Right atrium auricular region (tissue), 2 donors: ENCODE data around the gene SND1. TPM values are rescaled to one million over a fixed set of nuclear protein-coding genes. Genes with fewer than 3 reads are reported as not detected.

Source experiments
- DNase-seq: peaks from one replicate; pipeline ENCODE4 v3.0.0-alpha.2; 2019; ENCODE audit warnings: low spot score
- H3K27ac ChIP-seq, 2 donors: fragments of 200-600 bp; sonication (generic); 1 replicate in 1 of 2; 2 replicates in 1 of 2; pipeline ENCODE4 v1.5.1; 2016 to 2019
- H3K27me3 ChIP-seq, 2 donors: fragments of 200-600 bp; sonication (generic); one replicate each; pipeline versions ENCODE4 v1.5.1 to v1.6.0; 2017 to 2019
- H3K36me3 ChIP-seq: fragments of 200-600 bp; sonication (generic); one replicate; pipeline ENCODE4 v1.5.1; 2016
- H3K4me1 ChIP-seq, 2 donors: fragments of 200-600 bp; sonication (generic); one replicate each; pipeline versions ENCODE4 v1.5.1 to v1.6.0; 2017 to 2019
- H3K4me3 ChIP-seq, 2 donors: fragments of 200-600 bp; sonication (generic); 1 replicate in 1 of 2; 2 replicates in 1 of 2; pipeline ENCODE4 v1.5.1; 2017 to 2019; ENCODE audit warnings: mild to moderate bottlenecking in 1 of 2, moderate library complexity in 1 of 2
- H3K9me3 ChIP-seq, 2 donors: fragments of 200-600 bp; sonication (generic); one replicate each; pipeline ENCODE4 v1.5.1; 2019
- CTCF ChIP-seq, 2 donors: fragments of 200-600 bp; sonication (generic); IDR thresholded peaks; one replicate each; pipeline ENCODE4 v1.5.1; 2019; ENCODE audit warnings: antibody characterized with exemption in 2 of 2
- total RNA-seq, 2 donors: library from RNA; depleted of rRNA; stranded (reverse); fragments of >200 nt; gene quantifications; one replicate each; pipeline ENCODE4 v1.1.0, GENCODE V29; 2016

Gene SND1
- total RNA-seq, 2 donors from 2014 or later, result 69.4 to 77.6 TPM

GRCh38 chr7:127769696-127770400, 117.9 kb downstream of the SND1 start:
- no peaks in the 10 kb centered on the region for H3K36me3 ChIP-seq
- DNase-seq, result no peak
- no peaks in the 10 kb centered on the region for H3K9me3 ChIP-seq
- no peak overlapping the region for H3K27ac ChIP-seq
- peaks cover 0 to 21% of the 10 kb centered on the region in 2 donors for H3K4me1 ChIP-seq
- no peak overlapping the region for H3K4me3 ChIP-seq
- H3K27me3 ChIP-seq, result no peaks in the 10 kb centered on the region
- no peak for TF ChIP-seq CTCF (IDR thresholded peaks at IDR 0.05)

- DNase-seq, result no peak
- Histone ChIP-seq H3K4me3 (no peak overlapping the region), H3K27me3 (no peaks in the 10 kb centered on the region), H3K27ac (no peak overlapping the region), H3K4me1 (peaks cover 0 to 21% of the 10 kb centered on the region in 2 donors), H3K9me3 (no peaks in the 10 kb centered on the region), H3K36me3 (no peaks in the 10 kb centered on the region)
- TF ChIP-seq CTCF (IDR thresholded peaks at IDR 0.05), result no peak
Measured at GRCh38 chr7:127770885-127771284, 118.9 kb downstream of the SND1 start.

DNA sequence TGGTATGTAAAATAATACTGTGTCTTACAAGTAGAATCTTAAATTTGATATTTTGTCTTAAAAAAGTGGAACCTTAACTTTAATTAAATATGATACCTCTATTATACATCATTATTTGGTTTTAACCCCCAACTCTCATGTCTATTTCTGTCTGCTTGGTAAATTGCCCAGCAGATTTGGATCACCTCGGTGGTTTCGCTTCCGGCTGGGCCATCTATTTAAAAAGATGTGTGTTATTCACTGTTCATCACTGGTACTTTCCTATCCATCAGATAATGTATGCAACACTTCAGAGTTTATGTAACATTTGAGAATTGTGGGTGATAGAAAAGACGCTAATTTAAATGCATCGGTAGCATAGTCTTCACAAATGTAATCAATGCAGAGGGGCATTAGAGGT, 119.7 kb downstream of the SND1 start:
- Histone ChIP-seq H3K4me1 (peaks cover 0 to 21% of the 10 kb centered on the region in 2 donors), H3K27me3 (no peaks in the 10 kb centered on the region), H3K36me3 (no peaks in the 10 kb centered on the region), H3K27ac (no peak overlapping the region), H3K4me3 (no peak overlapping the region), H3K9me3 (no peaks in the 10 kb centered on the region)
- no peak for TF ChIP-seq CTCF (IDR thresholded peaks at IDR 0.05)
- no peak for DNase-seq

DNA sequence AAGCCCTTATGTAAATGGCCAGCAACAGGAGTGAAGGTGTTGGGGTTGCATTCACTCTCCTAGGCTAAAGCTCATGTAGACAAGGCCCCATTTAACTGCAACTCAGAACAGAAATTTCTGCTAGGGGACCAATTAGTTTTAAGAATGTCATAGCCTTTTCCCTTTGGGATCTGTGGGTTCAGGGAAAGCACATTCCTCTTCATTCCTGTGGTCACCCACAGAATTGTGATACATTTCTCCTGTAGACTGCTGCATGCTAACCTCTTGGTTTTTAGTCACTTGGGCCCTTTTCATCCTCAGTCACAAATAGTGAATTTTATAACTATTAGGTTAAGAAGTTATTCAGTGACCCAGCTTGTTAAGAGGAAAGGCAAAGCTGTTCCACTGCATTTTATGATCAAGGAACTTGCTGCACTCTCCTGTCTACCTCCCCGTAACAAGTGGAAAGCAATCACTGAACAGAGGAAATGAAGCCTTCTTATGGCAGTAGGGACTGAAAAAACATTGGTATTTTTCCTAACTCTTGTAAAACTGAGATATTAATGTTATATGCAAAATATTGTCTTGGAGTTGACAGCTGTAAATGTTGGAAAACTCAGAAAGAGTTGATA, 124.9 kb downstream of the SND1 start:
- DNase-seq, result no peak
- no peak overlapping the region for H3K27ac ChIP-seq
- H3K36me3 ChIP-seq, result no peaks in the 10 kb centered on the region
- TF ChIP-seq CTCF (IDR thresholded peaks at IDR 0.05), result no peak
- no peaks in the 10 kb centered on the region for H3K9me3 ChIP-seq
- no peak overlapping the region for H3K4me3 ChIP-seq
- peaks cover 0 to 2% of the 10 kb centered on the region in 2 donors for H3K4me1 ChIP-seq
- no peaks in the 10 kb centered on the region for H3K27me3 ChIP-seq

DNA sequence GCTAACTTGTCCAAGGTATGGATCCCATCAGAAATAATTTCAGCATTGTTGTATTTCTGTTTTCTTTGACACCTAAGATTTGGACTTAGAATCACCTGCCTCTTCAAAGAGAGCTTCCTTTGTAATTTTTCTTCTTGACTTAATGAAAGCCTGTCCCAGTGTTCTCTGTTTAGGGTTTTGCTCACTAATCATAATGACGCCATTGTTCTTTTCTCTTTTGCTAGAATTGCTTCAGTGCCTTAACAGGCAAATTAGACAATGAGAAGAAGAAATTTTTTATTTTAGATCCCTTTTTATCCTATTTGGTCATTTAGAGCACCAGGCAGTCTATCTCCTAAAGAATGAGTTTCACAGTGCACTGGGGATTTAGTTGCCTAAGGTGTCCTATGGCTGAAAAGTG, 128.5 kb downstream of the SND1 start:
- H3K27ac ChIP-seq, result no peak overlapping the region

More for the DNA sequence above, 128.5 kb downstream of the SND1 start:
- Histone ChIP-seq H3K4me3 (no peak overlapping the region), H3K4me1 (peaks cover 0 to 15% of the 10 kb centered on the region in 2 donors), H3K27me3 (no peaks in the 10 kb centered on the region), H3K36me3 (no peaks in the 10 kb centered on the region), H3K9me3 (no peaks in the 10 kb centered on the region)
- TF ChIP-seq CTCF (IDR thresholded peaks at IDR 0.05), result no peak
- no peak for DNase-seq
